Omental fat pad (tissue), 4 donors: Measurements from ENCODE around the gene HS6ST3. TPM values are rescaled to one million over a fixed set of nuclear protein-coding genes. Genes with fewer than 3 reads are reported as not detected.

Source experiments
- ATAC-seq: fragments of 150-250 bp; one replicate; pipeline ENCODE4 v1.9.1; 2016; ENCODE audit warnings: mild to moderate bottlenecking, moderate library complexity; ENCODE audit not compliant: low FRiP score
- DNase-seq: peaks from one replicate; pipeline ENCODE4 v3.0.0-alpha.2; 2019; ENCODE audit warnings: low spot score
- total RNA-seq, 4 donors: library from RNA; depleted of rRNA; stranded (reverse); fragments of >200 nt; gene quantifications; one replicate each; pipeline ENCODE4 v1.1.0, GENCODE V29; 2016
- TF ChIP-seq, protein P1 (sequence below), 3 donors: fragments of 450-650 bp; IDR thresholded peaks; one replicate each; pipeline ENCODE4 v1.5.1; 2016 to 2017; ENCODE audit warnings: antibody characterized with exemption in 3 of 3, mild to moderate bottlenecking in 3 of 3, moderate library complexity in 2 of 3

The HS6ST3 gene
- total RNA-seq, 4 donors from 2014 or later, result 0.09 to 0.32 (median 0.24) TPM; not detected in 1

DNA sequence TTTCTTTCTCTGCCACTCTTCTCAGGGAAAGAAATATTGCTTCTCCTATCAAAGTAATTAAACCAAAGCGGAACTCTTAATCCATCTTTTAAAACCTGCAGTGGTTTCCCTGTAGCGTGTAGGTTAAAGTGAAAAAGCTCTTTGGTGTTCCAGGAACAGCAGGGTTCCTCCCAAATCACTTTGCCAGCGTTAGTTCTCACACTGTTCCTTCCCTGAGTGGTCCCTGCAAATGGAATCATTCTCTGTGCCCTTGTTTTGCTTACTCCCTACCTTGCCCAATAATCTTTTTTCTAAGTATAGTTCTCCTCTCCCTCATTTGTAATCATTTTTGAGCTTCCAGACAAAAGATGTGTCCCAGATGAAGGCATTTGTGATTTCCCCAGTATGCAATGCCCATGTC is 207.5 kb downstream of the HS6ST3 start:
- no peak for ATAC-seq
- DNase-seq, result no peak
- TF ChIP-seq, protein P1, sequence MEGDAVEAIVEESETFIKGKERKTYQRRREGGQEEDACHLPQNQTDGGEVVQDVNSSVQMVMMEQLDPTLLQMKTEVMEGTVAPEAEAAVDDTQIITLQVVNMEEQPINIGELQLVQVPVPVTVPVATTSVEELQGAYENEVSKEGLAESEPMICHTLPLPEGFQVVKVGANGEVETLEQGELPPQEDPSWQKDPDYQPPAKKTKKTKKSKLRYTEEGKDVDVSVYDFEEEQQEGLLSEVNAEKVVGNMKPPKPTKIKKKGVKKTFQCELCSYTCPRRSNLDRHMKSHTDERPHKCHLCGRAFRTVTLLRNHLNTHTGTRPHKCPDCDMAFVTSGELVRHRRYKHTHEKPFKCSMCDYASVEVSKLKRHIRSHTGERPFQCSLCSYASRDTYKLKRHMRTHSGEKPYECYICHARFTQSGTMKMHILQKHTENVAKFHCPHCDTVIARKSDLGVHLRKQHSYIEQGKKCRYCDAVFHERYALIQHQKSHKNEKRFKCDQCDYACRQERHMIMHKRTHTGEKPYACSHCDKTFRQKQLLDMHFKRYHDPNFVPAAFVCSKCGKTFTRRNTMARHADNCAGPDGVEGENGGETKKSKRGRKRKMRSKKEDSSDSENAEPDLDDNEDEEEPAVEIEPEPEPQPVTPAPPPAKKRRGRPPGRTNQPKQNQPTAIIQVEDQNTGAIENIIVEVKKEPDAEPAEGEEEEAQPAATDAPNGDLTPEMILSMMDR (IDR thresholded peaks at IDR 0.05), result no peak

DNA sequence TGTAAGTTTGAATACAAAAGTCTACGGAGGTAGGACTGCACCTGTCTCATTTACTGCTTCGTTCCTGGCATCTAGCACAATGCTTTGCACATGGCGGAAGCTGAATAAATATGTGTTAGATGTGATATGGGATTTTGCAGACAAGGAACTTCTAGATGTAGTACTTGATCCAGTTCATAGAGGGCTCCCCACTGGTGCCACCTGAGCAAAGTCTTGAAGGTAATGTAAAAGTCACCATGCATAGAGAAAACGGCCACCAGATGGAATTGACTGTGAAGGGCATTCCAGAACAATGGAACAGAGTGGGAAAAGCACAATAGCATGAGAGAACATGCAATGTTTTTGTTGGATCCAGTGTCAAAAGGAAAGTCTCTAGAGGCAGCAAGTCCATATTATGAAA is 209.3 kb downstream of the HS6ST3 start:
- TF ChIP-seq, protein P1 (IDR thresholded peaks at IDR 0.05), result no peak
- ATAC-seq (no peak), DNase-seq (no peak)

DNA sequence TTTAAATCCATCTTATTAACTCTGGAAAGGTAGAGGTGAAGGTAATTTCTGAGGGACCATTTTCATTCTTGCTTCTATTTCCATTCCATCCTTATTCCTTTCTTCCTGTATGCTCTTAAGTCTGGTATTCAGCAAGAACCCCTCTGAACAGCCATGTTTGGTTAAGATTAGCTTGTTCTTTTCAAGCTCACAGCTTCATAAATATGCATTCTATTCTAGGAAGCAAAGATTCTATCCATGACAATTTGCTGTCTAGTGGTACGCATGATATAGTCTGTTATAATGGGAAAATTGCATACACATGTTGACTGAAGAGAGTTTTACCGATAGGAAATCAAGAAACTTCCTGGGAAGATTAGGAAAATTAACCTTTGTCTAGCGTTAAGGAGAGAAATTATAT is 218.7 kb downstream of the HS6ST3 start:
- no peak for DNase-seq
- TF ChIP-seq, protein P1 (IDR thresholded peaks at IDR 0.05), result no peak
- ATAC-seq, result no peak

DNA sequence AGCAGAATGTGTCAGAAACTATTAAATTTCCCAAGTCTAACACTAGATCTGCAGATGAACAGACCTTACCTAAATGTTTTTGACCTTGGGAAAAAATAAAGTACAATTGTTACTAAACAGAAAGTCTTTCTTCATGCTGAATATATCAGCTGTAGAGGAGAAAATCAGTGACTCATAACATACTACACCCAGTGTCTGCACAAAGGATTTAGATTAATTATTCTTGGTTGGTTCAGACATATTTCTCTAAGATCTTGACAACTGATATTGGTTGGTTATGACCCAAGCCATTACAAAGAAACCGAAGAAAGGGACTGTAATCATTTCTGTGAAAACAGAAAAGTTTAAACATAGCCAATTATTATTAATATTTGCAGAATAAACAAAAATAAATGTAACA is 225.1 kb downstream of the HS6ST3 start:
- TF ChIP-seq, protein P1 (IDR thresholded peaks at IDR 0.05), result no peak
- no peak for DNase-seq
- ATAC-seq, result no peak

DNA sequence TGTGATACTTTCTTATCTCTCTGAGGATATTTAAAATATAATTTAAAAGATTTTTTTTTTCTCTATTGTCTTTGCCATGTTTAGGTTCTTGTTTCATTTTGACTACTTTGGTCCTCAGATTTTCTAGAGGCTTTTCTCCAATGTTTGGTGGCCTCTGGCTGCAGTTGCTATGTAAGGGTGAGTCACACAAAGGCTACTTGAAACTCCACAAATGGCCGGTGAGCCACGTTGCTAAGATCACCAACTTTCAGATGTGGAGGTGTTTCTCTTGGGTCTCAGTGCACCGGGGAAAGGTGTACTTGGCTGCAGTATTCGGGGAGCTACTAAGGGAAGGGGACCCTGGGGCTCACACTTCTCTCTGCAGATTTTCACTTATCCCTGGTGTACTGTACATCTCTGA is 248.1 kb downstream of the HS6ST3 start:
- DNase-seq (no peak), ATAC-seq (no peak)

DNA sequence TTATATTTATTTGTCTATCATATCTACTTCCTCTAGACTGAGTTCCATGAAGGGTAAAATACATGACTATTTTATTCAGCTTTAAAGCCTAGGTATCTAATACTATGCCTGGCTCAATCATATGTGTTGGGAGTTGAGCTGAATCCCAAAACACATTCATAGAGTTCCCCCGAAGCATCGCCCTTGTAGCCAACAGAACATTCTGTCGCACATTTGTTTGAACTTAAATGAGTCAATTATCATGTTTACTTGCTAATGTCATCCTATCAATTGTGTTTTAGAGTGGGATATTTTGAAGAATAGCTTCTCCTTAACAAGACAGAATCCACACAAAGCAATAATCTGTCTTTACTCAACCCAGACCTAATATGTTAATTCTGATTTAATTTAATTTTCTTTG is 252.4 kb downstream of the HS6ST3 start:
- no peak for DNase-seq
- TF ChIP-seq, protein P1 (IDR thresholded peaks at IDR 0.05), result no peak
- no peak for ATAC-seq

More for the DNA sequence above, 248.1 kb downstream of the HS6ST3 start:
- TF ChIP-seq, protein P1 (IDR thresholded peaks at IDR 0.05), result no peak

DNA sequence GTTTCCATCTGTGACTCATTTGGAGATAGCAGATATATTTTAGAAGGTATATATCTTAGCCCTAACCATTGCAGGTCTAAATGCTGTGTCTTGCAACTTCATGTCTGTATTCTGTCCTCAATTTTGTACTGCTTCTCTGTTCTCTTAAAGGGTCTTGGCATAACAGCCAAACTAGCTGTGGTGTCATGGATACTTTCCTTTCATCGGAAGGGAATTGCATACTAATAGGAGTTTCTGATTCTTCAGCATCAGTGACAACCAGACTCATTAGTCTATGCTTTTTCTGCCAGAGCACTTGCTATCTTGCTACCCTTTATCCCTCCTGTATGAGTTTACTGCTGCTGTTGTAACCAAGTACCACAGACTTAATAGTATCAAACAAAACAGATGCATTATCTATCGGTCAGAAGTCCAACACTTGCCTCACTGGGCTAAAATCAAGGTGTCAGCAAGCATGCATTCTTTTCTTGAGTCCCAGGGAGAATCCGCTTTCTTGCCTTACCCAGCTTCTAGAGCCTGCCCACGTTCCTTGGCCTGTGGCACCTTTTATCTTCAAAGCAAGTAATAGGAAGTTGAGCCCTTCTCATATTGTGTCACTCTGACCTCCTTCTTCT is 253.1 kb downstream of the HS6ST3 start:
- TF ChIP-seq, protein P1 (IDR thresholded peaks at IDR 0.05), result no peak
- ATAC-seq, result no peak

More for the DNA sequence above, 253.1 kb downstream of the HS6ST3 start:
- no peak for DNase-seq
